GM12891 (cell line): Measurements from ENCODE around the gene MSX2.

Experiments used
- DNase-seq: peaks from one replicate; pipeline ENCODE4 v3.0.0; 2011; ENCODE audit warnings: low spot score; ENCODE audit not compliant: insufficient read length
- FAIRE-seq: peaks from 2 replicates; lab custom pipeline; 2011; peaks lifted over from hg19 to GRCh38; lab: Jason Lieb, UNC
- PAX5 ChIP-seq: IDR thresholded peaks from 2 replicates; pipeline ENCODE4 v1.6.1; 2011; ENCODE audit warnings: low read length, moderate library complexity, mild to moderate bottlenecking; ENCODE audit not compliant: insufficient read depth, severe bottlenecking
- POLR2A ChIP-seq: IDR thresholded peaks from 2 replicates; pipeline ENCODE4 v1.6.1; 2011; ENCODE audit warnings: low read depth, low read length, control low read depth
- POLR2AphosphoS5 ChIP-seq: IDR thresholded peaks from 2 replicates; pipeline ENCODE4 v1.6.1; 2011; ENCODE audit warnings: low read depth, low read length, control low read depth
- POU2F2 ChIP-seq: IDR thresholded peaks from 2 replicates; pipeline ENCODE4 v1.6.1; 2011; ENCODE audit warnings: low read depth, mild to moderate bottlenecking, control low read depth, low read length, moderate library complexity
- SPI1 ChIP-seq: IDR thresholded peaks from 2 replicates; pipeline ENCODE4 v1.6.1; 2011; ENCODE audit warnings: low read depth, low read length, control low read depth
- TAF1 ChIP-seq: IDR thresholded peaks from 2 replicates; pipeline ENCODE4 v1.6.1; 2011; ENCODE audit warnings: low read depth, low read length, control low read depth

Gene MSX2

GRCh38 chr5:174692982-174693422, 31.4 kb upstream of the MSX2 start:
- FAIRE-seq (no peak), DNase-seq (no peak)
- no peak for TF ChIP-seq TAF1
- TF ChIP-seq PAX5, result no peak
- no peak for TF ChIP-seq SPI1
- no peak for TF ChIP-seq POLR2AphosphoS5
- TF ChIP-seq POU2F2, result no peak
- no peak for TF ChIP-seq POLR2A

- no peak for TF ChIP-seq TAF1
- TF ChIP-seq POU2F2, result no peak
- TF ChIP-seq POLR2AphosphoS5, result no peak
- TF ChIP-seq SPI1, result no peak
- DNase-seq (no peak), FAIRE-seq (no peak)
These were observed 30.5 kb upstream of the MSX2 start for GRCh38 chr5:174693697-174694385.

- no peak for DNase-seq
- no peak for TF ChIP-seq POLR2AphosphoS5
- no peak for TF ChIP-seq POU2F2
- TF ChIP-seq PAX5, result no peak
- TF ChIP-seq SPI1, result no peak
- no peak for TF ChIP-seq POLR2A
- no peak for TF ChIP-seq TAF1
- no peak for FAIRE-seq
These were observed 29.8 kb upstream of the MSX2 start for GRCh38 chr5:174694611-174695010.

GRCh38 chr5:174698156-174698555, 26.2 kb upstream of the MSX2 start:
- no peak for TF ChIP-seq POLR2A
- no peak for TF ChIP-seq POU2F2
- no peak for TF ChIP-seq PAX5
- TF ChIP-seq POLR2AphosphoS5, result no peak
- TF ChIP-seq SPI1, result no peak
- TF ChIP-seq TAF1, result no peak
- no peak for FAIRE-seq

GRCh38 chr5:174699131-174699530, 25.3 kb upstream of the MSX2 start:
- TF ChIP-seq POLR2A (no peak), POU2F2 (no peak), POLR2AphosphoS5 (no peak), PAX5 (no peak), SPI1 (no peak), TAF1 (no peak)
- DNase-seq, result no peak
- FAIRE-seq, result no peak

More at GRCh38 chr5:174698156-174698555, 26.2 kb upstream of the MSX2 start:
- DNase-seq, result no peak

- no peak for FAIRE-seq
- DNase-seq, result no peak
- no peak for TF ChIP-seq POU2F2
- TF ChIP-seq TAF1, result no peak
- TF ChIP-seq POLR2AphosphoS5, result no peak
- no peak for TF ChIP-seq SPI1
These were observed 17.3 kb upstream of the MSX2 start for GRCh38 chr5:174706997-174707572.

- DNase-seq (no peak), FAIRE-seq (no peak)
- TF ChIP-seq PAX5, result no peak
- no peak for TF ChIP-seq POLR2A
- no peak for TF ChIP-seq POLR2AphosphoS5
- TF ChIP-seq SPI1, result no peak
- TF ChIP-seq POU2F2, result no peak
- no peak for TF ChIP-seq TAF1
These were observed 16.7 kb upstream of the MSX2 start for GRCh38 chr5:174707671-174708070.

- TF ChIP-seq SPI1, result no peak
- TF ChIP-seq POLR2A, result no peak
- TF ChIP-seq TAF1, result no peak
- TF ChIP-seq PAX5, result no peak
- TF ChIP-seq POU2F2, result no peak
- no peak for TF ChIP-seq POLR2AphosphoS5
- FAIRE-seq (no peak), DNase-seq (no peak)
These were observed 15.7 kb upstream of the MSX2 start for GRCh38 chr5:174708476-174709207.

GRCh38 chr5:174714751-174715150, 9.6 kb upstream of the MSX2 start:
- FAIRE-seq (no peak), DNase-seq (no peak)
- no peak for TF ChIP-seq POU2F2
- TF ChIP-seq POLR2A, result no peak
- TF ChIP-seq PAX5, result no peak
- TF ChIP-seq TAF1, result no peak
- TF ChIP-seq POLR2AphosphoS5, result no peak
- no peak for TF ChIP-seq SPI1

- FAIRE-seq (no peak), DNase-seq (no peak)
- TF ChIP-seq POU2F2 (no peak), POLR2AphosphoS5 (no peak), POLR2A (no peak), SPI1 (no peak)
These were observed 8.6 kb upstream of the MSX2 start for GRCh38 chr5:174715804-174716203.
